Body of pancreas (tissue), 4 donors: Measurements from ENCODE around the gene ERBB4.

Experiments
- CTCF ChIP-seq, 7 experiments: fragments of 450-650 bp in 4 of 7; fragments of 200-600 bp in 3 of 7; sonication (generic) in 3 of 7; IDR thresholded peaks; one replicate each; pipeline ENCODE4 v1.5.1; 2016 to 2019; ENCODE audit warnings: antibody characterized with exemption in 7 of 7
- POLR2A ChIP-seq, 3 donors: fragments of 450-650 bp; IDR thresholded peaks; one replicate each; pipeline ENCODE4 v1.6.1; 2016; ENCODE audit warnings: antibody characterized with exemption in 3 of 3, mild to moderate bottlenecking in 2 of 3

GRCh38 chr2:212384027-212384426, 154.6 kb downstream of the ERBB4 start:
- TF ChIP-seq CTCF (IDR thresholded peaks at IDR 0.05) (no peak), POLR2A (IDR thresholded peaks at IDR 0.05) (no peak)
